ENCODE measurements around the gene MAP3K7CL.

GRCh38 chr21:29159842-29160241 is 29.4 kb downstream of the MAP3K7CL start:
- no peak for TF ChIP-seq PRRX2 (CRISPR knock-in tag; IDR thresholded peaks at IDR 0.05)
- TF ChIP-seq USF2 (CRISPR knock-in tag; IDR thresholded peaks at IDR 0.05): no peak
- no peak for TF ChIP-seq CTCF (IDR thresholded peaks at IDR 0.05)
- TF ChIP-seq GTF2I (CRISPR knock-in tag; conservative IDR thresholded peaks at IDR 0.05): no peak
- no peak for TF ChIP-seq JUN (CRISPR knock-in tag; IDR thresholded peaks at IDR 0.05)
- no peak for TF ChIP-seq TP53 (CRISPR knock-in tag; IDR thresholded peaks at IDR 0.05)
- TF ChIP-seq AFF4 (CRISPR knock-in tag; IDR thresholded peaks at IDR 0.05; ENCODE audit: borderline replicate concordance): no peak

Data from WTC11 (cell line).